Lung microvascular endothelial cell (primary cell): ENCODE data around the gene FAM193B. TPM values are rescaled to one million over a fixed set of nuclear protein-coding genes. Genes with fewer than 3 reads are reported as not detected.
"Not testable (repeated sequence)": the region's sequence is repeated elsewhere in the genome, so short reads cannot be mapped to it uniquely, and the experiment has no call there.

Source experiments
- DNase-seq, 2 donors: peaks; one replicate each; pipeline versions ENCODE4 v3.0.0 to v3.0.0-alpha.2; 2010; ENCODE audit warnings: low read depth in 2 of 2
- total RNA-seq: library from RNA; depleted of rRNA; stranded (reverse); fragments of >200 nt; gene quantifications from 2 replicates; pipeline ENCODE4 v1.2.1, GENCODE V29; 2014

The FAM193B gene
- total RNA-seq, 1 donor from 2014 or later: 16.3 TPM

GRCh38 chr5:177578316-177578715 lies 24.0 kb upstream of the FAM193B start:
- DNase-seq: peak in 1 of 2 donors; percentile 85

GRCh38 chr5:177576169-177576568 lies 21.8 kb upstream of the FAM193B start:
- no peak for DNase-seq

DNA sequence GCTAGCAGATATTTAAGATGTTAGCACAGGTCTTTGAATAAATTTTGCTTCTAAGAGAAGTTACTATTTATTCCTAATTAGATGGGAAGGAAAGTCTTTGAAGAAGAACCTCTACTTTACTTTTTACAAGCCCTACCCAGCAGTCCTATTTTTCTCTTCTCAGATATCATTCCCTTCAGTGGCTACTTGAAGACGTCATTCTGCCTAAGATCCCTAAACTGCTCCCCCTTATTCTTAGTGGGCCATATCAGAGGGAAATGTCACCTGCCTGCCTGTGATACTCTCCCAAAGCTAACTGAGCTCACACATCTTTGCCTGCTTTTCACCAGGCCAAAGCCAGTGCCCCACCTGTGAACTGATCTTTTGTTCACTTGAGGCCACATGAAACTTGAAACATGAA lies 21.1 kb upstream of the FAM193B start:
- DNase-seq: no peak

GRCh38 chr5:177569894-177570293 lies 15.5 kb upstream of the FAM193B start:
- DNase-seq: no peak

GRCh38 chr5:177568326-177568725 lies 14.0 kb upstream of the FAM193B start:
- DNase-seq: no peak

GRCh38 chr5:177565046-177565445 lies 10.7 kb upstream of the FAM193B start:
- no peak for DNase-seq

DNA sequence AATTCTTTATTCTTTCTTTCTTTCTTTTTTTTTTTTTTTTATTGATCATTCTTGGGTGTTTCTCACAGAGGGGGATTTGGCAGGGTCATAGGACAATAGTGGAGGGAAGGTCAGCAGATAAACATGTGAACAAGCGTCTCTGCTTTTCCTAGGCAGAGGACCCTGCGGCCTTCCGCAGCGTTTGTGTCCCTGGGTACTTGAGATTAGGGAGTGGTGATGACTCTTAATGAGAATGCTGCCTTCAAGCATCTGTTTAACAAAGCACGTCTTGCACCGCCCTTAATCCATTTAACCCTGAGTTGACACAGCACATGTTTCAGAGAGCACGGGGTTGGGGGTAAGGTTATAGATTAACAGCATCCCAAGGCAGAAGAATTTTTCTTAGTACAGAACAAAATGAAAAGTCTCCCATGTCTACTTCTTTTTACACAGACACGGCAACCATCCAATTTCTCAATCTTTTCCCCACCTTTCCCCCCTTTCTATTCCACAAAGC lies 5.1 kb upstream of the FAM193B start:
- DNase-seq: not testable (repeated sequence)

GRCh38 chr5:177557796-177558195 lies 3.4 kb upstream of the FAM193B start:
- no peak for DNase-seq

GRCh38 chr5:177557041-177557647 lies 2.8 kb upstream of the FAM193B start:
- no peak for DNase-seq

GRCh38 chr5:177555665-177556064 lies 1.3 kb upstream of the FAM193B start:
- DNase-seq: no peak

GRCh38 chr5:177555228-177555627 lies 865 bp upstream of the FAM193B start:
- DNase-seq: no peak

GRCh38 chr5:177553671-177554429 lies 513 bp downstream of the FAM193B start:
- DNase-seq: peak; percentile 22 to 30

GRCh38 chr5:177552839-177553455 lies 1.4 kb downstream of the FAM193B start:
- DNase-seq: peak in 1 of 2 donors; percentile 37

GRCh38 chr5:177550122-177550521 lies 4.2 kb downstream of the FAM193B start:
- DNase-seq: no peak

- DNase-seq: no peak
Observed at GRCh38 chr5:177548495-177548894, 5.9 kb downstream of the FAM193B start.

DNA sequence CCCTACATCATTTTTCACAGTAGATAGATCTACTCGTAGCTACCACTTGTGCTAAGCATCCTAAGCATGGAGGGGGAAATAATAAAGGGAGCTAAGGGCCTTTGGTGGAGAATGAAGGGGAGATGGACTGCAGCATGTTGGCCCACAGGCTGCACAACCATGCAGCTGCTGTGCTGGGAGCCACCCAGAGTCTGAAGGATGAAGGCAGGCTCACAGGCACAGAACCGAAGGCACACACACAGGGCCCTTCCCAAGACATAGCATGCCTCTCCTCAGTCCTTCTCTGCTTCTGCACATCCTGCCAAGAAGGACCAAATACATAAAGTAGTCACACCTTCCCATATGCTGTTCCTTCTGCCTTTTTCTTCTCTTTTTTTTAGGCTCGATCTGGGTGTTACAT lies 6.6 kb downstream of the FAM193B start:
- DNase-seq: no peak

DNA sequence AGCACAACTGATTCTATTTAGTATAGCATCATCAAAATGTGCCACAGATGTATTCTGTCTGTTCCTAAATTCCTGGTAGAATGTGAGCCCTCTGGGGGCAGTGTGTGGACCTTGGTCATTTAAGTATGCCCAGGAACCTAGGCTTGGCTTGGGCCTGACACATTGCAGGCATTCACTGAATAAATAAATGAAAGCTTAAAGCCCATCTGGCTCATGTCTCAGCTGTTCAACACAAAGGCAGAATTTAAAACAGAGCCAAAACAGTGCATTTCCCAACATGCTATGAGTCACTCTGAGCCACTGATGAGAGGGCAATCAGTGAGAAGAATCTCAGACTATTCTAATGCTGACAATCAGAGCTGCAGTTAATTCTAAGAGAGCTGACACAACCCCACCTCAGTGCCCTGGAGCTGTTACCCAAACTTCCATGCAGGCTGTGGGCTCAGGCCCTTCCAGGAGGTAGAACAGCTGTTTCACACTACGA lies 8.1 kb downstream of the FAM193B start:
- DNase-seq: peak; percentile 72 to 91

GRCh38 chr5:177545487-177546257 lies 8.7 kb downstream of the FAM193B start:
- no peak for DNase-seq

GRCh38 chr5:177542816-177543465 lies 11.4 kb downstream of the FAM193B start:
- DNase-seq: no peak

DNA sequence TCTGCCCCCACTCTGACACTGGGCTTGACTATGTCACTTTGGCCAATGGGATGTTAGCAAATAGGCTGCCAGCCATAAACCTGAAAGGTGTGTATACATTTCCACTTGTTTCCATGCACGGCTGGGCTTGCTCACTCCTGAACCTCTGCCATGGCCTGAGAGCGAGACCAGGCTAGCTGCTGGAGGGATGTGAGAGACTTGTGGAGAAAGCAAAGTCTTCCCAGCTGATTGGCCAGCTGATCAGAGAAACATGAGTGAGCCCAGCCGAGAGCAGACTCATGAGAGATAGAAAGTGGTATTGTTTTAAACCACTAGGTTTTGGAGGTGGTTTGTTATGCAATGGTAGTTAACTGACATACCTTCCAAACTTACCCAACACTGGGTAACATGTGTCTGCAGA lies 13.9 kb downstream of the FAM193B start:
- no peak for DNase-seq

- no peak for DNase-seq
Observed at GRCh38 chr5:177539411-177539810, 15.0 kb downstream of the FAM193B start.
